Neuronal stem cell (in vitro differentiated cells): ENCODE results near the gene PLPPR1.

ENCODE experiments used
- DNase-seq: peaks from one replicate; pipeline ENCODE4 v3.0.0-alpha.2; 2013; ENCODE audit warnings: low spot score
- H2AFZ ChIP-seq: one replicate; pipeline ENCODE4 v1.6.1; 2013; ENCODE audit warnings: mild to moderate bottlenecking, low read length, inconsistent platforms
- H2AK5ac ChIP-seq: 2 replicates; pipeline ENCODE4 v1.6.1; 2013; ENCODE audit warnings: low read depth, mild to moderate bottlenecking, inconsistent platforms, low read length, moderate library complexity, mixed read lengths
- H2BK120ac ChIP-seq: 2 replicates; pipeline ENCODE4 v1.6.1; 2013; ENCODE audit warnings: low read depth, mild to moderate bottlenecking, inconsistent platforms, low read length, moderate library complexity, mixed read lengths
- H2BK12ac ChIP-seq: one replicate; pipeline ENCODE4 v1.6.1; 2013; ENCODE audit warnings: low read length, inconsistent platforms
- H2BK15ac ChIP-seq: 2 replicates; pipeline ENCODE4 v1.6.1; 2013; ENCODE audit warnings: mild to moderate bottlenecking, low read length, inconsistent platforms, mixed read lengths
- H2BK5ac ChIP-seq: one replicate; pipeline ENCODE4 v1.6.1; 2013; ENCODE audit warnings: inconsistent platforms, mild to moderate bottlenecking, low read length, moderate library complexity
- H3K14ac ChIP-seq: one replicate; pipeline ENCODE4 v1.6.1; 2013; ENCODE audit warnings: low read length, inconsistent platforms
- H3K18ac ChIP-seq: 2 replicates; pipeline ENCODE4 v1.6.1; 2013; ENCODE audit warnings: low read length, inconsistent platforms
- H3K23ac ChIP-seq: 2 replicates; pipeline ENCODE4 v1.6.1; 2013; ENCODE audit warnings: low read depth, mild to moderate bottlenecking, mixed read lengths, low read length, inconsistent platforms; ENCODE audit not compliant: poor library complexity
- H3K27ac ChIP-seq: replicated peaks from 3 replicates; pipeline ENCODE4 v1.5.1; 2013; ENCODE audit warnings: low read length, inconsistent platforms
- H3K27me3 ChIP-seq, 3 experiments: 2 replicates each; pipeline ENCODE4 v1.6.1; 2013; ENCODE audit warnings: low read length in 3 of 3, mild to moderate bottlenecking in 2 of 3, inconsistent platforms in 1 of 3, low read depth in 1 of 3, mixed read lengths in 1 of 3, moderate library complexity in 1 of 3; ENCODE audit not compliant: control insufficient read depth in 3 of 3, insufficient read depth in 3 of 3
- H3K36me3 ChIP-seq, 2 donors: replicated peaks in 1 of 2; 2 replicates each; pipeline ENCODE4 v1.6.1; 2013; ENCODE audit warnings: low read length in 2 of 2; ENCODE audit not compliant: control insufficient read depth in 2 of 2, insufficient read depth in 2 of 2
- H3K4ac ChIP-seq: 2 replicates; pipeline ENCODE4 v1.6.1; 2013; ENCODE audit warnings: inconsistent platforms, mild to moderate bottlenecking, low read length, moderate library complexity
- H3K4me1 ChIP-seq, 2 donors: 1 replicate in 1 of 2; 2 replicates in 1 of 2; pipeline ENCODE4 v1.6.1; 2013; ENCODE audit warnings: low read length in 2 of 2, low read depth in 1 of 2; ENCODE audit not compliant: control insufficient read depth in 2 of 2, insufficient read depth in 1 of 2
- H3K4me2 ChIP-seq: one replicate; pipeline ENCODE4 v1.6.1; 2013; ENCODE audit warnings: mild to moderate bottlenecking, low read length, inconsistent platforms; ENCODE audit not compliant: insufficient read depth, poor library complexity, severe bottlenecking
- H3K4me3 ChIP-seq, 2 donors: 2 replicates each; pipeline ENCODE4 v1.5.1; 2013; ENCODE audit warnings: low read length in 2 of 2, mild to moderate bottlenecking in 2 of 2, inconsistent platforms in 1 of 2, moderate library complexity in 1 of 2
- H3K79me1 ChIP-seq: one replicate; pipeline ENCODE4 v1.6.1; 2013; ENCODE audit warnings: low read depth, mild to moderate bottlenecking, inconsistent platforms, low read length, moderate library complexity
- H3K9ac ChIP-seq: one replicate; pipeline ENCODE4 v1.6.1; 2013; ENCODE audit warnings: mild to moderate bottlenecking, low read depth, low read length, inconsistent platforms; ENCODE audit not compliant: poor library complexity
- H3K9me3 ChIP-seq, 2 donors: replicated peaks in 1 of 2; 2 replicates each; pipeline versions ENCODE3 to v1.6.1; 2013; ENCODE audit warnings: low read length in 2 of 2, mild to moderate bottlenecking in 2 of 2, inconsistent platforms in 1 of 2, low read depth in 1 of 2, mixed read lengths in 1 of 2, moderate library complexity in 1 of 2; ENCODE audit not compliant: control insufficient read depth in 2 of 2, insufficient read depth in 1 of 2
- H4K8ac ChIP-seq: one replicate; pipeline ENCODE4 v1.6.1; 2013; ENCODE audit warnings: low read depth, mild to moderate bottlenecking, inconsistent platforms, low read length, moderate library complexity
- H4K91ac ChIP-seq: one replicate; pipeline ENCODE4 v1.6.1; 2013; ENCODE audit warnings: low read length, low read depth, mild to moderate bottlenecking, inconsistent platforms; ENCODE audit not compliant: poor library complexity
- WGBS, 2 donors: extraction: QIAGEN DNeasy Blood & Tissue Kit; methylation state at CpG; one replicate each; pipeline ENCODE4 v1.1.7; 2013; ENCODE audit warnings: missing lambda C conversion rate in 2 of 2, mixed read lengths in 1 of 2; ENCODE audit not compliant: insufficient read length in 2 of 2, insufficient replicate concordance in 1 of 2; ENCODE audit errors: extremely low coverage in 2 of 2; 5-methylcytosine and 5-hydroxymethylcytosine counted together

Gene PLPPR1

GRCh38 chr9:101027733-101028345 lies 688 bp upstream of the PLPPR1 start:
- Histone ChIP-seq H2BK15ac (no peak overlapping the region), H4K91ac (no peak overlapping the region), H4K8ac (no peak overlapping the region), H3K14ac (no peak overlapping the region), H3K36me3 (no peaks in the 10 kb centered on the region), H3K4me1 (peaks cover 5 to 9% of the 10 kb centered on the region in 2 donors), H2BK120ac (no peak overlapping the region), H3K4me3 (peak overlapping the region; percentile 72 to 95), H3K23ac (no peak overlapping the region), H2AK5ac (no peak overlapping the region), H3K79me1 (no peaks in the 10 kb centered on the region), H3K9ac (peak overlapping the region; percentile 90), H3K9me3 (no peaks in the 10 kb centered on the region), H2BK5ac (peak overlapping the region; percentile 8), H3K4ac (no peak overlapping the region), H2AFZ (peak overlapping the region; percentile 99), H3K27ac (peak overlapping the region; percentile 72), H3K4me2 (peak overlapping the region; percentile 54), H3K27me3 (peaks cover 0 to 71% (median 13%) of the 10 kb centered on the region in 3 experiments), H3K18ac (peak overlapping the region; percentile 96), H2BK12ac (no peak overlapping the region)
- no CpG with 5 or more reads among the region's 12 CpGs for WGBS, 2 donors
- peak; percentile 5 for DNase-seq

- Histone ChIP-seq H2BK15ac (peak overlapping the region; percentile 41), H2AK5ac (no peak overlapping the region), H3K9ac (peak overlapping the region; percentile 88), H4K8ac (no peak overlapping the region), H3K4me1 (peaks cover 5 to 9% of the 10 kb centered on the region in 2 donors), H3K4me3 (peak overlapping the region; percentile 72 to 98), H2BK5ac (peak overlapping the region; percentile 8), H2BK120ac (no peak overlapping the region), H3K27ac (no peak overlapping the region), H3K79me1 (no peaks in the 10 kb centered on the region), H3K23ac (peak overlapping the region; percentile 71), H2BK12ac (no peak overlapping the region), H3K9me3 (no peaks in the 10 kb centered on the region), H3K36me3 (no peaks in the 10 kb centered on the region), H3K4ac (no peak overlapping the region), H2AFZ (peak overlapping the region; percentile 99), H3K4me2 (peak overlapping the region; percentile 93), H4K91ac (no peak overlapping the region), H3K18ac (peak overlapping the region; percentile 66), H3K14ac (no peak overlapping the region), H3K27me3 (peaks cover 0 to 87% (median 13%) of the 10 kb centered on the region in 3 experiments)
- DNase-seq = peak; percentile 36
- no CpG with 5 or more reads among the region's 38 CpGs for WGBS, 2 donors
Measured at GRCh38 chr9:101029315-101030085, 973 bp downstream of the PLPPR1 start.

GRCh38 chr9:101030086-101030391 lies 1.5 kb downstream of the PLPPR1 start:
- H3K23ac ChIP-seq = no peak overlapping the region
- no peak overlapping the region for H3K4me3 ChIP-seq
- no peak overlapping the region for H2AK5ac ChIP-seq
- no peak overlapping the region for H4K91ac ChIP-seq
- no CpG with 5 or more reads among the region's 8 CpGs for WGBS, 2 donors
- H2AFZ ChIP-seq = no peak overlapping the region
- peaks cover 0 to 91% (median 13%) of the 10 kb centered on the region in 3 experiments for H3K27me3 ChIP-seq
- peaks cover 5 to 9% of the 10 kb centered on the region in 2 donors for H3K4me1 ChIP-seq
- no peak overlapping the region for H3K9ac ChIP-seq
- H3K4me2 ChIP-seq = no peak overlapping the region
- no peak overlapping the region for H3K27ac ChIP-seq
- no peak overlapping the region for H2BK12ac ChIP-seq
- no peaks in the 10 kb centered on the region for H3K9me3 ChIP-seq
- H2BK15ac ChIP-seq = no peak overlapping the region
- no peak for DNase-seq
- no peak overlapping the region for H3K18ac ChIP-seq
- no peak overlapping the region for H3K14ac ChIP-seq
- H3K36me3 ChIP-seq = no peaks in the 10 kb centered on the region
- no peak overlapping the region for H4K8ac ChIP-seq
- no peak overlapping the region for H2BK5ac ChIP-seq
- H3K79me1 ChIP-seq = no peaks in the 10 kb centered on the region
- no peak overlapping the region for H2BK120ac ChIP-seq
- no peak overlapping the region for H3K4ac ChIP-seq

DNA sequence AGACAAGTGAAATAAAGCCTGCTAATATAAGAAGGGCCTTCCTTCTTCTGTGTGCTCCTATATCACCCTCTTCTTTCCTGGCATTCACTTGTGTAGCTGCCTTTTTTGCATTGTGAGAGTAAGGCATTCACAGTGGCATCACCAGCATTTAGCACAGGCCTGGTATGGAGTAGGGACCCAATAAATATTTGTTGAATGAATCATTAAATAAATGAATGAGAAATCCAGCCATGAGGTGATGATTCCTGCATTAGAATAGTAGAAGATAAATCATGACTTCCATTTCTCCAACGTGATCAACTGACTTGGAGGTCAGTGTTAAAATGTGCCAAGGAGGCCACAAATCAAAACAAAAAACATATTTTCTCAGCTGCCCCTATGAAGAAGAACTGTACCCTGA lies 3.9 kb downstream of the PLPPR1 start:
- H3K27me3 ChIP-seq = peaks cover 0 to 77% (median 13%) of the 10 kb centered on the region in 3 experiments
- H3K4me1 ChIP-seq = peaks cover 5% of the 10 kb centered on the region in 2 donors
- H3K4me2 ChIP-seq = no peak overlapping the region
- no peak overlapping the region for H2AFZ ChIP-seq
- no peak overlapping the region for H2BK5ac ChIP-seq
- no peak overlapping the region for H2BK120ac ChIP-seq
- H3K14ac ChIP-seq = no peak overlapping the region
- no peak overlapping the region for H3K27ac ChIP-seq
- no CpG with 5 or more reads among the region's 1 CpG for WGBS, 2 donors
- H2BK15ac ChIP-seq = no peak overlapping the region
- H2BK12ac ChIP-seq = no peak overlapping the region
- DNase-seq = no peak
- H3K18ac ChIP-seq = no peak overlapping the region
- no peak overlapping the region for H3K23ac ChIP-seq
- no peaks in the 10 kb centered on the region for H3K9me3 ChIP-seq
- no peaks in the 10 kb centered on the region for H3K79me1 ChIP-seq
- no peaks in the 10 kb centered on the region for H3K36me3 ChIP-seq
- H3K4ac ChIP-seq = no peak overlapping the region
- no peak overlapping the region for H4K91ac ChIP-seq
- H3K9ac ChIP-seq = no peak overlapping the region
- H4K8ac ChIP-seq = no peak overlapping the region
- H3K4me3 ChIP-seq = no peak overlapping the region
- no peak overlapping the region for H2AK5ac ChIP-seq
